NCI-H524 treated with DMSO at 0.1 percent for 48 hours (cell line): ENCODE measurements around the gene PTPRJ.
"Not testable (repeated sequence)": the region's sequence is repeated elsewhere in the genome, so short reads cannot be mapped to it uniquely, and the experiment has no call there.

Experiments
- DNase-seq: peaks from one replicate; lab custom pipeline; 2025; lab: John Stamatoyannopoulos, UW

Gene PTPRJ

GRCh38 chr11:47980088-47980906 is at the start of gene PTPRJ:
PTPRJ (plus strand) TSS chr11:47980559; CDS start chr11:47980913, 354 bp downstream.
- no peak for DNase-seq

DNA sequence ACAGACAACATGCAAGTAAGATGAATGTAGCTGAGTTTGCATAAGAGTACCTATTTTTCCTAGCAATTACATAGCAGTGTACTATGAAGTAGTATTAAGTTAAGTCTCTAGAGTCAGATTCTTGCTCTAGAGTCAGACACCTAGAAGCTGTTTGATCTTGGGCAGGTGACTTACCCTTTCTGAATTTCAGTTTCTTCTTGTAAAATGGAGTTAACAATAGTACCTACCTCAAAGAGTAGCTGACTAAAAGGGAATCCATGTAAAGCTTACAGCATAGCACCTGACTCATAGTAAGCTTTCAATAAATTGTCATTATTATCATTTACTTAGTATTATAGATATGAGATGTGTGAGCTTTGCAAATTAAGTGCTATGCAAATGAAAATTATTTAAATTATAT is 47.8 kb upstream of the PTPRJ start:
- DNase-seq: no peak

GRCh38 chr11:47933797-47934196 is 46.6 kb upstream of the PTPRJ start:
- DNase-seq: not testable (repeated sequence)

DNA sequence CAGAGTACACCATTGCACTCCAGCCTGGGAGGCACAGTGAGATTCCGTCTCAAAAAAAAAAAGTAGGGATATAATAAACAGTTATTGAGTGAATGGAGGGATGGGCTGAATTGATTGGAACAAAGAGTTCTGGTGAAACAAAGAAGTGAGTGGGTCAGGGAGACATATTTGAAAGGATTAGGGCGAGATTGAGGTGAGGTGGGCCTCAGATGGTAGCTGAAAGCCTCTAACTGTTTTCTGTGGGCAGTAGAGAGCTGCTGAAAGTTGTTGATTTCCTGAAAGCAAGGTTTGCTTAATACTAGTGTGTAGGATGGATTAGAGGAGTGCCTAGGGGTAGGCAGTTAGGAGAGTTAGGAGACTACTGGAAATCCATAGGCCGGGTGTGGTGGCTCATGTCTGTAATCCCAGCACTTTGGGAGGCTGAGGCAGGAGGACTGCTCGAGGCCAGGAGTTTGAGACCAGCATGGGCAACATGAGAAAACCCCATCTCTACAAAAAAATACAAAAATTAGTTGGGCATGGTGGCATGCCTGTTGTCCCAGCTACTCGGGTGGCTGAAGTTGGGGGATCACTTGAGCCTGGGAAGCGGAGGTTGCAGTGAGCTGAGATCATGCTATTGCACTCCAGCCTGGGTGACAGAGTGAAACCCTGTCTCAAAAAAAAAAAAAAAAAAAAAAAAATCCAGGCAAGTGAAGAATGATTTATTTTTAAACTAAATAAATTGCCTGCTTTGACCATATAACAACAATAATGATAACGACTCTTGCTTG is 41.4 kb upstream of the PTPRJ start:
- DNase-seq: no peak

- DNase-seq: no peak
Measured at GRCh38 chr11:47940904-47941649, 39.3 kb upstream of the PTPRJ start.

- no peak for DNase-seq
Measured at GRCh38 chr11:47941907-47942558, 38.3 kb upstream of the PTPRJ start.

GRCh38 chr11:47943721-47944586 is 36.4 kb upstream of the PTPRJ start:
- no peak for DNase-seq

- no peak for DNase-seq
Measured at GRCh38 chr11:47944632-47945031, 35.7 kb upstream of the PTPRJ start.

DNA sequence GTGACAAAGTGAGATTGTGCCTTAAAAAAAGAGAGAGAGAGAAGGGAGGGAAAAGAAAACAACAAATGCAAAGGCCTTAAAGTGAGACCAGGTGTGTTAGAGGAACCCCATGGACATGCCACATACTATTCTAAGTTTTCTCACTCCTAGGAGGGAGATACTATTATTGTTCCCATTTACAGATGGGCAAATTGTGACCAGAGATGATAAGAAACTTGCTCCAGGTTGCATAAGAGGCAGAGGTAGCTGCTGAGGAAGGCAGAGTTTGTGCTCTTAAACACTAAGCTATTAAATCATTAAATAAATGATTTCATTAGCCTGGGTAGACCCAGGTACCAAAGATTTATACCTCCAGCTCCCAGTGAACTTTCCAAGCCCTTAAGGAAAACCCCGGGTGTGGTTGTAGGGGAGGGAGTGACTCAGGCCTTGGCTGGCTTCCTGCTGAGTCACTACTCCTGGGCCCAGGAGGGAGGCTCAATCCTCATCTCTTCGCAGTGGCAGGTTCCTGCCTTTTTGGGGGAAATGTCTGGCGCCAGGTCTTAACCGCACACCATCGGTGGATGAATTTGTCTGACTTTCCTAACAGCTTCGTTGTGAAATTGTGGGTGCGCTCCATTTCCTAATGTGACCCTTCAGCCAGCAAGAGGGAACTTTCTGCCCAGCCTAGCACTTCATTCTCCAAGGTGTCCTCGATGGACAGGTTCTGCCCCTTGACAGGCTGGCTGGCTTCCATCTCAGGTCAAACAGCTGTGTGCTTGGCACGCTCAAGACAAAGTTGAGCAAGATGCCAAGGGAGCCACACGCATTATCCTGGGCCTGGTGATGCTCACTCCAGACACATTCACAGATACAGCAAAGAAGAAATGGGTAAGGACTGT is 33.4 kb upstream of the PTPRJ start:
- DNase-seq: no peak

DNA sequence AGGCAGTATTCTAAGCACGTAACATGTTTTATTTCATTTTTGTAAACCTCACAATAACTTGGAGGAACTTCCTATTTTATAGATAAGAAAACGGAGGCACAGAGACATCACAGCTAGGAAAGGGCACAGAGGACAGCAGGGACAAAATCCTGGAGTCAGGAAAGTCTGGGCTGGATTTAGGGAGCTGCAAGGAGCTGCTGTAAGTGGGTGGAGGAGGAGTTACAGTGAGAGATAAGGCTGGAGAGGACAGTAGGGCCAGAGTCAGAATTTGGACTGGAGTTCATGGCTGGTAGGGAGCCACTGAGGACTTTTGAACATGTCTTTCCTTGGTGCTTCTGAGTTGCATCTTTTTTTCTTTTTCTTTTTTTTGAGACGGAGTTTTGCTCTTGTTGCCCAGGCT is 32.2 kb upstream of the PTPRJ start:
- no peak for DNase-seq

DNA sequence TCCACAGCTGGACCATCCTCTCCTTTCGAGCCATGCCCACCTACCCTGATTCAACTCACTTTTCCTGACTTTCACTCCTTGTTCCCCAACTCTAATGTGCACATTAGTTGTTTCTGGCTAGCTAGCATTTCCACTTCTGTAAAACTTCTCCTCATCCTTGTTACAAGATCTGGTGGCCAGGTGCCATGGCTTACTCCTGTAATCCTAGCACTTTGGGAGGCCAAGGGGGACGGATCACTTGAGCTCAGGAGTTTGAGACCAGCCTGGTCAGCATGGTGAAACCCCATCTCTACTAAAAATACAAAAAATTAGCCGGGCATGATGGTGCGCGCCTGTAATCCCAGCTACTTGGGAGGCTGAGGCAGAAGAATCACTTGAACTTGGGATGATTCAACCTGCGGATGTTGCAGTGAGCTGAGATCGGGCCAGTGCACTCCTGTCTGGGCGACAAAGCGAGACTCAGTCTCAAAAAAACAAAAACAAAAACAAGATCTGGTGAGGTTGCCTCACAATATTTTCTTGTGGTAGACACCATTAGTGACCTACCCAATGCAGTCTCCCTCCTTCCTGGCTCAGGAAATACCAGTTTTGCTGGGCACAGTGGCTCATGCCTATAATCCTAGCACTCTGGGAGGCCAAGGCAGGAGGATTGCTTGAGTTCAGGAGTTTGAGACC is 31.2 kb upstream of the PTPRJ start:
- not testable (repeated sequence) for DNase-seq

DNA sequence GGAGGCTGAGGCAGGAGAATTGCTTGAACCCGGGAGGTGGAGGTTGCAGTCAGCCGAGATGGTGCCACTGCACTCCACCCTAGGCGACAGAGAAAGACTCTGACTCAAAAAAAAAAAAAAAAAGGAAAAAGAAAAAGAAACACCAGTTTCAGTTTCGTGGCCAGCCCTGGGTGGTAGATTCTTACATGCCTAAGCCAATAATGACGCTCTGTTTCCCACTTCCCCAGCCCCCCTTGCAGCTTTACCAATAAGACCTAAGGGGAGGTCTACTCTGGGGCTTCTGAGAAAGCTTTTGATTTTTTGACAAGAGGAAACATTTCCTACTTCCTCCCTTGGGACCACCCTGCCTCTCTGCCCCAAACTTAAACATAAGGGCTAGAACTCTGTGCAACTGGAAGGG is 30.0 kb upstream of the PTPRJ start:
- no peak for DNase-seq

GRCh38 chr11:47951504-47951903 is 28.9 kb upstream of the PTPRJ start:
- not testable (repeated sequence) for DNase-seq

- DNase-seq: no peak
Measured at GRCh38 chr11:47955061-47955755, 25.2 kb upstream of the PTPRJ start.

DNA sequence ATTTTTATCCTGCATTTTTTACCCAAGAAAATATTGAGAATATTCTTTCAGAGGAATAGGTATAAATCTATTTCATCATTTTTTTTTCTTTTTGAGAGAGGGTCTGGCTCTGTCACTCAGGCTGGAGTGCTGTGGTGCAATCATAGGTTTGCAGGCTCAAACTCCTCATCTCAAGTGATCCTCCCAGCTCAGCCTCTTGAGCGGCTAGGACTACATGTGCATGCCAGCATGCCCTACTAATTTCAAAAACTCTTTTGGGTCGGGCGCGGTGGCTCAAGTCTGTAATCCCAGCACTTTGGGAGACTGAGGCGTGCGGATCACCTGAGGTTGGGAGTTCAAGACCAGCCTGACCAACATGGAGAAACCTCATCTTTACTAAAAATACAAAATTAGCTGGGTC is 20.3 kb upstream of the PTPRJ start:
- no peak for DNase-seq

- no peak for DNase-seq
Measured at GRCh38 chr11:47961383-47961782, 19.0 kb upstream of the PTPRJ start.

DNA sequence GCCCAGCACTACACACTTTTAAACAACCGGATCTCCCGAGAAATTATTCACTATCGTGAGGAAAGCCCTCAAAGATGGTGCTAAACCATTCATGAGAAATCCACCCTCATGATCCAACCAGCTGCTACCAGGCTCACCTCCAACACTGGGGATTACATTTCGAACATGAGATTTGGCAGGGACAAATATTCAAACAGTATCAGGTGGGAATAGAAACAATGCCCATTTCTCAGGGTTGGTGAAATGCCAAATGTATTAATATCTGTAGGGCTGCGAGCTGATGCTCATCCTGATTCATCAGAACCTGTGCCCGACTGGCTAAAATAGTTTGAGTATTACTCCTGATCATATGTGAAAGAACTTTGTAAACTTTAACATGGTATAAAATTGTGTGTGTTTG is 15.8 kb upstream of the PTPRJ start:
- no peak for DNase-seq

- no peak for DNase-seq
Measured at GRCh38 chr11:47967577-47968525, 12.5 kb upstream of the PTPRJ start.
